ENCODE measurements around the gene TRPM1. TPM values are rescaled to one million over a fixed set of nuclear protein-coding genes. Genes with fewer than 3 reads are reported as not detected.

TRPM1 gene
- total RNA-seq, 1 donor from 2014 or later: not detected

GRCh38 chr15:31077181-31077580, 24.3 kb downstream of the TRPM1 start:
- Histone ChIP-seq H3K9me3 (no peaks in the 10 kb centered on the region), H3K36me3 (no peaks in the 10 kb centered on the region), H3K4me1 (no peaks in the 10 kb centered on the region), H3K4me3 (no peak overlapping the region), H3K27me3 (no peaks in the 10 kb centered on the region), H3K27ac (no peak overlapping the region)
- DNase-seq (ENCODE audit: low spot score in 2 of 2): no peak
- TF ChIP-seq, protein P1, sequence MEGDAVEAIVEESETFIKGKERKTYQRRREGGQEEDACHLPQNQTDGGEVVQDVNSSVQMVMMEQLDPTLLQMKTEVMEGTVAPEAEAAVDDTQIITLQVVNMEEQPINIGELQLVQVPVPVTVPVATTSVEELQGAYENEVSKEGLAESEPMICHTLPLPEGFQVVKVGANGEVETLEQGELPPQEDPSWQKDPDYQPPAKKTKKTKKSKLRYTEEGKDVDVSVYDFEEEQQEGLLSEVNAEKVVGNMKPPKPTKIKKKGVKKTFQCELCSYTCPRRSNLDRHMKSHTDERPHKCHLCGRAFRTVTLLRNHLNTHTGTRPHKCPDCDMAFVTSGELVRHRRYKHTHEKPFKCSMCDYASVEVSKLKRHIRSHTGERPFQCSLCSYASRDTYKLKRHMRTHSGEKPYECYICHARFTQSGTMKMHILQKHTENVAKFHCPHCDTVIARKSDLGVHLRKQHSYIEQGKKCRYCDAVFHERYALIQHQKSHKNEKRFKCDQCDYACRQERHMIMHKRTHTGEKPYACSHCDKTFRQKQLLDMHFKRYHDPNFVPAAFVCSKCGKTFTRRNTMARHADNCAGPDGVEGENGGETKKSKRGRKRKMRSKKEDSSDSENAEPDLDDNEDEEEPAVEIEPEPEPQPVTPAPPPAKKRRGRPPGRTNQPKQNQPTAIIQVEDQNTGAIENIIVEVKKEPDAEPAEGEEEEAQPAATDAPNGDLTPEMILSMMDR (IDR thresholded peaks at IDR 0.05): no peak
- intact Hi-C loops (cut with DNase I): no loop called here

DNA sequence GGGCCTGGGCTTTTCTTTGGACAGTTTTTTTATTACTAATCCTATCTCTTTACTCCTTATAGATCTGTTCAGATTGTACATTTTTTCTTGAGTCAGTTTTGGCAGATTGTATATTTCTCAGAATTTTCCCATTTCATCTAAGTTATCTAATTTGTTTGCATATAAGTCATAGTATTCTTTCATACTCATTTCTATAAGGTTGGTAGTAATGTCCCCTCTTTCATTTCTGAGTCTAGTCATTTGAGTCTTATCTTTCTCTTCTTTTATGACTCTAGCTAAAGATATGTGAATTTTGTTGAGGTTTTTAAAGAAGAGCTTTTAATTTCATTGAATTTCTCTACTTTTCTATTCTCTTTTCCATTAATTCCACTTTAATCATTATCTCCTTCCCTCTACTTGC, 27.2 kb downstream of the TRPM1 start:
- intact Hi-C loops (cut with DNase I): no loop called here
- H3K27me3 ChIP-seq: no peaks in the 10 kb centered on the region
- H3K27ac ChIP-seq: no peak overlapping the region
- DNase-seq (ENCODE audit: low spot score in 2 of 2): no peak
- H3K4me3 ChIP-seq: no peak overlapping the region
- no peaks in the 10 kb centered on the region for H3K9me3 ChIP-seq
- TF ChIP-seq, protein P1 (IDR thresholded peaks at IDR 0.05): no peak
- no peaks in the 10 kb centered on the region for H3K36me3 ChIP-seq
- no peaks in the 10 kb centered on the region for H3K4me1 ChIP-seq

GRCh38 chr15:31070867-31071266, 30.7 kb downstream of the TRPM1 start:
- H3K9me3 ChIP-seq: no peaks in the 10 kb centered on the region
- DNase-seq (ENCODE audit: low spot score in 2 of 2): no peak
- H3K4me1 ChIP-seq: no peaks in the 10 kb centered on the region
- no peaks in the 10 kb centered on the region for H3K27me3 ChIP-seq
- no peak overlapping the region for H3K27ac ChIP-seq
- H3K4me3 ChIP-seq: no peak overlapping the region
- TF ChIP-seq, protein P1 (IDR thresholded peaks at IDR 0.05): no peak
- H3K36me3 ChIP-seq: no peaks in the 10 kb centered on the region
- intact Hi-C loops (cut with DNase I): no loop called here

DNA sequence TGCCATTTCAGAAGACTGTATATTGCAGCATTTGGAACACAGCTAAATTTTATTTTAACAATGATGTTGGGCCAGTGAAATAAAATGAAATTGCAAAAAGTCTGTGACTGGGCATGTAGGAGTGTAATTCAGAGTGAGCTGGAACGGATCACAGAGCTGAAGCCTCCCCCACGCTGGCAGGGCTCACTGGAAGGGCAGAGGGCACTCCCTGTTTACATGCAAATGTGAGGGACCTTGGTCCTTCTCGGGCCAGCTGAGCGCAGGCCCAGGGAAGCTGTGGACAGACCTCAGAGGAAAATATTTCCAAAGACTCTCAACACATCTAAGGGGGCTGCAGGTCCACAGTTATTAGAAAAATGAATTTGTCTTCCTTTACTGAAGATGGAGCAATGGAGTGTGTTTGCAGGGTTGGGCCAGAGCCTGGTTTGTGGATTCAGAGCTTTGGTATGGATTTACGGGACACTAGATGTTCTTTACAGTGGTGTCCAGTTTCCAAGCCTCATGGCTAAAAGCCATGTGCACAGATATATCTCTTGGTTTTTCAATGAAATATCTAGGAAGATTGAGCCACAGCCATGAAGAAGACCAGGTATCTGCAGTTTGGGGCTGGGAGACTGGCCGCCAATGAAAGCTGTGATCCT, 32.0 kb downstream of the TRPM1 start:
- Histone ChIP-seq H3K36me3 (no peaks in the 10 kb centered on the region), H3K9me3 (no peaks in the 10 kb centered on the region), H3K27me3 (no peaks in the 10 kb centered on the region), H3K4me1 (no peaks in the 10 kb centered on the region), H3K4me3 (no peak overlapping the region), H3K27ac (no peak overlapping the region)
- no peak for DNase-seq (ENCODE audit: low spot score in 2 of 2)
- intact Hi-C loops (cut with DNase I): no loop called here
- TF ChIP-seq, protein P1 (IDR thresholded peaks at IDR 0.05): no peak

DNA sequence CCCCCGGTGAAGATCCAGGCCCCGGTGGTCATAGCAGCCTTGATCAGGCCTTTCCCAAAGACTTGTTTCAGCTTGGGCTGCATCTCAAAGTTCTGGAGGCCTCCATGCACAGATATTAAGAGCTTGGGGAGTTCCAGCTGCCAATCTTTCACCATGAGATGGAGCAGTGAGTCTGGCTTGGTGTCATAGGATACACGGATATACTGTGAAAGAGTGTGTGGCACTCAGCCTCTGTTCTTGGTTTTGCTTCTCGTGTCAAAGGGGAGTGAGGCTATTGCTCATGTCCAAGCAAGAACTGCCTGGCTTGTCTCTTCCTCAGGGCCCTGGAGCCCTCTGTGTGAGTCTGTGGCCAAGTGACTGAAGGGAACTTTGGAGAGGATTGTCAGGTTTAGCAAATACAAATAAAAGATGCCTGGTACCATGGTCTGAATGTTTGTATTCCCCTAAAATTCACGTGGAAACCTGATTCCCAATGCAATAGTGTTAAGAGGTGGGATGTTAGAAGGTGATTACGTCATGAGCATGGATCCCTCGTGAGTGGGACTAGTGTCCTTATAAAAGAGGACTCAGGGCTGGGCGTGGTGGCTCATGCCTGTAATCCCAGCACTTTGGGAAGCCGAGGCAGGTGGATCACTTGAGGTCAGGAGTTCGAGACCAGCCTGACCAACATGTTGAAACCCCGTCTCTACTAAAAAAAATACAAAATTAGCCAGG, 33.5 kb downstream of the TRPM1 start:
- Histone ChIP-seq H3K4me1 (no peaks in the 10 kb centered on the region), H3K27me3 (no peaks in the 10 kb centered on the region), H3K9me3 (no peaks in the 10 kb centered on the region), H3K27ac (no peak overlapping the region), H3K36me3 (no peaks in the 10 kb centered on the region), H3K4me3 (no peak overlapping the region)
- intact Hi-C loops (cut with DNase I): no loop called here
- TF ChIP-seq, protein P1 (IDR thresholded peaks at IDR 0.05): no peak
- DNase-seq (ENCODE audit: low spot score in 2 of 2): no peak

All from ascending aorta (tissue), 2 donors.